HFF-Myc (cell line): ENCODE measurements around the gene CATSPER1.

Experiments used
- DNase-seq: peaks from one replicate; pipeline ENCODE4 v3.0.0-alpha.2; 2011; ENCODE audit warnings: low read depth; ENCODE audit errors: extremely low read depth
- H3K4me3 ChIP-seq: replicated peaks from 2 replicates; pipeline ENCODE4 v1.5.1; 2011; ENCODE audit warnings: low read depth, mild to moderate bottlenecking, control low read depth, low read length
- TF ChIP-seq, protein P1 (sequence below): IDR thresholded peaks from 2 replicates; pipeline ENCODE4 v1.5.1; 2012; ENCODE audit warnings: mild to moderate bottlenecking, low read depth, low read length, control low read depth; ENCODE audit errors: missing control alignments

Gene CATSPER1

GRCh38 chr11:65987336-65987735, 38.9 kb downstream of the CATSPER1 start:
- DNase-seq, result no peak
- no peak overlapping the region for H3K4me3 ChIP-seq
- TF ChIP-seq, protein P1, sequence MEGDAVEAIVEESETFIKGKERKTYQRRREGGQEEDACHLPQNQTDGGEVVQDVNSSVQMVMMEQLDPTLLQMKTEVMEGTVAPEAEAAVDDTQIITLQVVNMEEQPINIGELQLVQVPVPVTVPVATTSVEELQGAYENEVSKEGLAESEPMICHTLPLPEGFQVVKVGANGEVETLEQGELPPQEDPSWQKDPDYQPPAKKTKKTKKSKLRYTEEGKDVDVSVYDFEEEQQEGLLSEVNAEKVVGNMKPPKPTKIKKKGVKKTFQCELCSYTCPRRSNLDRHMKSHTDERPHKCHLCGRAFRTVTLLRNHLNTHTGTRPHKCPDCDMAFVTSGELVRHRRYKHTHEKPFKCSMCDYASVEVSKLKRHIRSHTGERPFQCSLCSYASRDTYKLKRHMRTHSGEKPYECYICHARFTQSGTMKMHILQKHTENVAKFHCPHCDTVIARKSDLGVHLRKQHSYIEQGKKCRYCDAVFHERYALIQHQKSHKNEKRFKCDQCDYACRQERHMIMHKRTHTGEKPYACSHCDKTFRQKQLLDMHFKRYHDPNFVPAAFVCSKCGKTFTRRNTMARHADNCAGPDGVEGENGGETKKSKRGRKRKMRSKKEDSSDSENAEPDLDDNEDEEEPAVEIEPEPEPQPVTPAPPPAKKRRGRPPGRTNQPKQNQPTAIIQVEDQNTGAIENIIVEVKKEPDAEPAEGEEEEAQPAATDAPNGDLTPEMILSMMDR, result no peak

- no peak overlapping the region for H3K4me3 ChIP-seq
- TF ChIP-seq, protein P1, result no peak
- no peak for DNase-seq
Measured at GRCh38 chr11:65983589-65983987, 42.7 kb downstream of the CATSPER1 start.

- no peak for DNase-seq
- no peak overlapping the region for H3K4me3 ChIP-seq
- TF ChIP-seq, protein P1, result no peak
Measured at GRCh38 chr11:65982824-65983588, 43.3 kb downstream of the CATSPER1 start.

- H3K4me3 ChIP-seq, result no peak overlapping the region
- TF ChIP-seq, protein P1, result no peak
- DNase-seq, result no peak
Measured at GRCh38 chr11:65981972-65982823, 44.1 kb downstream of the CATSPER1 start.

DNA sequence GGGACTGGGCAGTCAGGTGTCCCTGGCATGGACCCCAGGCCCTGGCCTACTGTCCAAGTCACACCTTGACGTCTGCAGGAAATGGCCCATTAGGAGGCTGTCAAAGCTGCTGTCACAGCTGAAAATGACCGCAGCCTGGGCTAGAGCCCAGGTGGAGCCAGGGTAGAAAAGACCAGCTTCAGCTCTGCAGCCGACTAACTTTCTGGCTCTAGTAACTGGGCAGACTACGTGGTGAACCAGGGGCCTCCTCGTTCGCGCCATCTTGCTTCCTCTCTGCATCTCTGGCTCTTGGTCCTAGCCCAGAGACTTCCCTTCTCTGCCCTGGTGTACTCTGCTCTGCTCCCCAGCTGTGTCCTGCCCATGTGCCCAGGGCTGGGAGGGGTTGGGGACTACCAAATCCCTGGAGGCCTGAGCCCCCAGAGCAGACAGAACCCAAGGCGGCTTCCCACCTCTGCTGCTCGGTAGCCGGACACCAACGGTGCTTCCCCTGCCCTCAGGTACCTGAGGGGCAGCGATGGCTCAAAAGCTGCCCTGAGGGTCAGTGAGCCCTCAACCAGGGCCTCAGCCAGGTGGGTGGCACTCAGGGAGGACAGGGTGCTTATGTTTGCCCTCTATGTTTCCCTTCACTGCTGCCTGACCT, 45.1 kb downstream of the CATSPER1 start:
- TF ChIP-seq, protein P1, result no peak
- no peak overlapping the region for H3K4me3 ChIP-seq
- no peak for DNase-seq

DNA sequence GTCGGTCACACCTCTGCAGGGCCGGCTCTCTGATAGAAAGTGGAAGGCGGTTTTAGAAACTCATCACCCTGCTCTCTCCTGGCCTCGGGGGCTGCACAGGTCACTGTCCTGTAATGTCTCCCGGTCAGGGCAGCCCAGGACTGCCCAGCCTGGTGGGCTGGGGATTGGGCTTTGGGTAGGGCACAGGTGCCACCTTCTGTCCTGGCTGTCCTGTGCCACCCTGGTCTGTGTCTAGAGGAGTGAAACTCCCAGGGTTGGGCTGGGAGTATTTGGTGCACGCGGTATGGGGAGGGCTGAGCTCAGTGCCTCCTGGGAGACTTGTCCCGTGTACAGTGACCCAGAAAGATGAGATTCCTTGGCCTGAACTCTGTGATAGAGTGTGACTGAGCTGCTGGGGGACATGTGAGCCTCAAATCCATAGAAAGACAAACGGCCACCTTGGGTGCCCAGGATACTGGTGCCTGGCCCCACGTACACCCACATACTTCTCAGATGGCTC, 47.0 kb downstream of the CATSPER1 start:
- DNase-seq, result no peak
- H3K4me3 ChIP-seq, result no peak overlapping the region
- TF ChIP-seq, protein P1, result no peak
